ENCODE measurements around the gene HSD17B11.
"Not testable (repeated sequence)": the region's sequence is repeated elsewhere in the genome, so short reads cannot be mapped to it uniquely, and the experiment has no call there.

Gene HSD17B11

GRCh38 chr4:87342872-87343271 lies 48.1 kb downstream of the HSD17B11 start:
- Histone ChIP-seq H3K27ac (ENCODE audit: low read length, poor library complexity, severe bottlenecking) (no peak overlapping the region), H2AFZ (ENCODE audit: low read depth, low read length) (no peak overlapping the region), H3K4ac (ENCODE audit: low read depth in 1 of 2, low read length in 2 of 2) (no peak overlapping the region), H2BK120ac (ENCODE audit: low read depth, low read length) (no peak overlapping the region), H3K27me3 (ENCODE audit: control insufficient read depth in 1 of 2, insufficient read depth in 1 of 2, low read length in 2 of 2) (no peaks in the 10 kb centered on the region), H3K36me3 (ENCODE audit: control insufficient read depth in 1 of 2, insufficient read depth in 2 of 2, low read depth in 1 of 2, low read length in 2 of 2) (peaks cover 16 to 55% of the 10 kb centered on the region in 2 experiments), H3K4me1 (ENCODE audit: control insufficient read depth, insufficient read depth, low read depth, low read length) (no peaks in the 10 kb centered on the region), H2BK15ac (ENCODE audit: low read depth, poor library complexity, severe bottlenecking) (no peak overlapping the region), H4K8ac (ENCODE audit: low read length) (no peak overlapping the region), H3K9me3 (ENCODE audit: control insufficient read depth, low read length) (peaks cover 19% of the 10 kb centered on the region), H3K4me3 (ENCODE audit: insufficient read depth in 1 of 2, low read depth in 1 of 2, low read length in 2 of 2) (no peak overlapping the region), H3K9ac (ENCODE audit: low read length) (no peak overlapping the region), H2BK12ac (ENCODE audit: low read length in 2 of 2) (no peak overlapping the region), H3K18ac (ENCODE audit: low read depth in 1 of 2, low read length in 2 of 2) (no peak overlapping the region), H3K23ac (ENCODE audit: low read length in 2 of 2) (no peak overlapping the region), H2AK5ac (ENCODE audit: low read length, severe bottlenecking) (no peak overlapping the region), H4K91ac (ENCODE audit: low read length) (no peak overlapping the region), H3K79me1 (replicated peaks; ENCODE audit: low read length, poor library complexity, severe bottlenecking) (peaks cover 1% of the 10 kb centered on the region), H3K4me2 (ENCODE audit: low read length, poor library complexity, severe bottlenecking) (no peak overlapping the region), H2BK5ac (ENCODE audit: low read depth, low read length, poor library complexity, severe bottlenecking) (no peak overlapping the region), H3K14ac (ENCODE audit: low read length in 2 of 2) (no peak overlapping the region)
- no peak for DNase-seq
- 90% methylated on average over 2 of the region's 3 CpGs for WGBS

- not testable (repeated sequence) for H3K9ac ChIP-seq (ENCODE audit: low read length); H3K4me1 ChIP-seq (ENCODE audit: control insufficient read depth, insufficient read depth, low read depth, low read length); H3K18ac ChIP-seq (ENCODE audit: low read depth in 1 of 2, low read length in 2 of 2); H3K79me1 ChIP-seq (replicated peaks; ENCODE audit: low read length, poor library complexity, severe bottlenecking); H2BK5ac ChIP-seq (ENCODE audit: low read depth, low read length, poor library complexity, severe bottlenecking); H3K14ac ChIP-seq (ENCODE audit: low read length in 2 of 2); H3K4ac ChIP-seq (ENCODE audit: low read depth in 1 of 2, low read length in 2 of 2); H3K23ac ChIP-seq (ENCODE audit: low read length in 2 of 2); H2BK120ac ChIP-seq (ENCODE audit: low read depth, low read length); H2AK5ac ChIP-seq (ENCODE audit: low read length, severe bottlenecking); DNase-seq; H2BK12ac ChIP-seq (ENCODE audit: low read length in 2 of 2); H3K27ac ChIP-seq (ENCODE audit: low read length, poor library complexity, severe bottlenecking); H4K8ac ChIP-seq (ENCODE audit: low read length); H2BK15ac ChIP-seq (ENCODE audit: low read depth, poor library complexity, severe bottlenecking); H3K4me2 ChIP-seq (ENCODE audit: low read length, poor library complexity, severe bottlenecking); H4K91ac ChIP-seq (ENCODE audit: low read length); H3K27me3 ChIP-seq (ENCODE audit: control insufficient read depth in 1 of 2, insufficient read depth in 1 of 2, low read length in 2 of 2); H2AFZ ChIP-seq (ENCODE audit: low read depth, low read length); H3K4me3 ChIP-seq (ENCODE audit: insufficient read depth in 1 of 2, low read depth in 1 of 2, low read length in 2 of 2)
- peaks cover 17 to 63% of the 10 kb centered on the region in 2 experiments for H3K36me3 ChIP-seq (ENCODE audit: control insufficient read depth in 1 of 2, insufficient read depth in 2 of 2, low read depth in 1 of 2, low read length in 2 of 2)
- 95% methylated on average over 7 of the region's 8 CpGs for whole genome bisulfite sequencing
- H3K9me3 ChIP-seq (ENCODE audit: control insufficient read depth, low read length), result peaks cover 19% of the 10 kb centered on the region
Observed at GRCh38 chr4:87341954-87342635, 48.9 kb downstream of the HSD17B11 start.

- WGBS, result 83% methylated on average over 1 of the region's 2 CpGs
- no peak overlapping the region for H3K23ac ChIP-seq (ENCODE audit: low read length in 2 of 2)
Observed at GRCh38 chr4:87339440-87339839, 51.5 kb downstream of the HSD17B11 start.

GRCh38 chr4:87337361-87337760 lies 53.6 kb downstream of the HSD17B11 start:
- WGBS, result no CpG with 5 or more reads among the region's 1 CpG
- Histone ChIP-seq H2BK5ac (ENCODE audit: low read depth, low read length, poor library complexity, severe bottlenecking) (no peak overlapping the region), H2BK15ac (ENCODE audit: low read depth, poor library complexity, severe bottlenecking) (no peak overlapping the region), H3K9ac (ENCODE audit: low read length) (no peak overlapping the region), H3K36me3 (ENCODE audit: control insufficient read depth in 1 of 2, insufficient read depth in 2 of 2, low read depth in 1 of 2, low read length in 2 of 2) (peaks cover 14 to 69% of the 10 kb centered on the region in 2 experiments), H2AK5ac (ENCODE audit: low read length, severe bottlenecking) (no peak overlapping the region), H3K27ac (ENCODE audit: low read length, poor library complexity, severe bottlenecking) (no peak overlapping the region), H3K18ac (ENCODE audit: low read depth in 1 of 2, low read length in 2 of 2) (no peak overlapping the region), H2BK12ac (ENCODE audit: low read length in 2 of 2) (no peak overlapping the region), H3K23ac (ENCODE audit: low read length in 2 of 2) (no peak overlapping the region), H2BK120ac (ENCODE audit: low read depth, low read length) (no peak overlapping the region), H3K4me3 (ENCODE audit: insufficient read depth in 1 of 2, low read depth in 1 of 2, low read length in 2 of 2) (no peak overlapping the region), H3K79me1 (replicated peaks; ENCODE audit: low read length, poor library complexity, severe bottlenecking) (no peaks in the 10 kb centered on the region), H4K8ac (ENCODE audit: low read length) (no peak overlapping the region), H3K4ac (ENCODE audit: low read depth in 1 of 2, low read length in 2 of 2) (no peak overlapping the region), H4K91ac (ENCODE audit: low read length) (no peak overlapping the region), H3K4me2 (ENCODE audit: low read length, poor library complexity, severe bottlenecking) (no peak overlapping the region), H2AFZ (ENCODE audit: low read depth, low read length) (no peak overlapping the region), H3K27me3 (ENCODE audit: control insufficient read depth in 1 of 2, insufficient read depth in 1 of 2, low read length in 2 of 2) (no peaks in the 10 kb centered on the region), H3K9me3 (ENCODE audit: control insufficient read depth, low read length) (peaks cover 30% of the 10 kb centered on the region), H3K4me1 (ENCODE audit: control insufficient read depth, insufficient read depth, low read depth, low read length) (no peaks in the 10 kb centered on the region), H3K14ac (ENCODE audit: low read length in 2 of 2) (no peak overlapping the region)
- DNase-seq, result no peak

More at GRCh38 chr4:87339440-87339839, 51.5 kb downstream of the HSD17B11 start:
- no peak overlapping the region for H3K27ac ChIP-seq (ENCODE audit: low read length, poor library complexity, severe bottlenecking)
- H3K4me2 ChIP-seq (ENCODE audit: low read length, poor library complexity, severe bottlenecking), result no peak overlapping the region
- peaks cover 11% of the 10 kb centered on the region for H3K9me3 ChIP-seq (ENCODE audit: control insufficient read depth, low read length)
- peaks cover 1% of the 10 kb centered on the region for H3K79me1 ChIP-seq (replicated peaks; ENCODE audit: low read length, poor library complexity, severe bottlenecking)
- H3K27me3 ChIP-seq (ENCODE audit: control insufficient read depth in 1 of 2, insufficient read depth in 1 of 2, low read length in 2 of 2), result no peaks in the 10 kb centered on the region
- peaks cover 14 to 71% of the 10 kb centered on the region in 2 experiments for H3K36me3 ChIP-seq (ENCODE audit: control insufficient read depth in 1 of 2, insufficient read depth in 2 of 2, low read depth in 1 of 2, low read length in 2 of 2)
- no peak overlapping the region for H2BK120ac ChIP-seq (ENCODE audit: low read depth, low read length)
- H3K14ac ChIP-seq (ENCODE audit: low read length in 2 of 2), result no peak overlapping the region
- H3K4me1 ChIP-seq (ENCODE audit: control insufficient read depth, insufficient read depth, low read depth, low read length), result no peaks in the 10 kb centered on the region
- H2AK5ac ChIP-seq (ENCODE audit: low read length, severe bottlenecking), result no peak overlapping the region
- H3K18ac ChIP-seq (ENCODE audit: low read depth in 1 of 2, low read length in 2 of 2), result no peak overlapping the region
- H2BK12ac ChIP-seq (ENCODE audit: low read length in 2 of 2), result no peak overlapping the region
- H2BK5ac ChIP-seq (ENCODE audit: low read depth, low read length, poor library complexity, severe bottlenecking), result no peak overlapping the region
- no peak overlapping the region for H4K91ac ChIP-seq (ENCODE audit: low read length)
- H2BK15ac ChIP-seq (ENCODE audit: low read depth, poor library complexity, severe bottlenecking), result no peak overlapping the region
- H3K9ac ChIP-seq (ENCODE audit: low read length), result no peak overlapping the region
- no peak for DNase-seq
- H3K4me3 ChIP-seq (ENCODE audit: insufficient read depth in 1 of 2, low read depth in 1 of 2, low read length in 2 of 2), result no peak overlapping the region
- no peak overlapping the region for H3K4ac ChIP-seq (ENCODE audit: low read depth in 1 of 2, low read length in 2 of 2)
- no peak overlapping the region for H4K8ac ChIP-seq (ENCODE audit: low read length)
- H2AFZ ChIP-seq (ENCODE audit: low read depth, low read length), result no peak overlapping the region
